Epithelial cell of proximal tubule (primary cell): ENCODE measurements around the gene MED12L. TPM values are rescaled to one million over a fixed set of nuclear protein-coding genes. Genes with fewer than 3 reads are reported as not detected.

Experiments
- DNase-seq: peaks from one replicate; pipeline ENCODE4 v3.0.0-alpha.2; 2011; ENCODE audit warnings: low read depth
- H3K4me3 ChIP-seq: 2 replicates; pipeline ENCODE4 v1.5.1; 2011; ENCODE audit warnings: low read depth, mild to moderate bottlenecking, low read length
- CTCF ChIP-seq: conservative IDR thresholded peaks from 2 replicates; pipeline ENCODE4 v1.5.1; 2012; ENCODE audit warnings: low read depth, mild to moderate bottlenecking, low read length
- total RNA-seq: library from RNA; depleted of rRNA; stranded (reverse); fragments of >200 nt; gene quantifications from 2 replicates; pipeline ENCODE4 v1.2.3, GENCODE V29; 2015

MED12L gene
- total RNA-seq, 1 donor from 2014 or later, result 0.12 TPM

- TF ChIP-seq CTCF, result no peak
- no peak for DNase-seq
- H3K4me3 ChIP-seq, result no peak overlapping the region
These were observed 16.0 kb downstream of the MED12L start for GRCh38 chr3:151101270-151101969.

- no peak for DNase-seq
- TF ChIP-seq CTCF, result no peak
- no peak overlapping the region for H3K4me3 ChIP-seq
These were observed 20.8 kb downstream of the MED12L start for GRCh38 chr3:151106311-151106710.

GRCh38 chr3:151107177-151107576 lies 21.7 kb downstream of the MED12L start:
- DNase-seq, result no peak
- no peak for TF ChIP-seq CTCF
- H3K4me3 ChIP-seq, result no peak overlapping the region

GRCh38 chr3:151107701-151108100 lies 22.2 kb downstream of the MED12L start:
- TF ChIP-seq CTCF, result no peak
- DNase-seq, result no peak
- H3K4me3 ChIP-seq, result no peak overlapping the region

GRCh38 chr3:151109286-151109800 lies 23.9 kb downstream of the MED12L start:
- no peak for DNase-seq
- H3K4me3 ChIP-seq, result no peak overlapping the region
- TF ChIP-seq CTCF, result no peak

GRCh38 chr3:151112731-151113130 lies 27.3 kb downstream of the MED12L start:
- no peak for DNase-seq
- no peak overlapping the region for H3K4me3 ChIP-seq
- no peak for TF ChIP-seq CTCF

GRCh38 chr3:151113343-151113742 lies 27.9 kb downstream of the MED12L start:
- H3K4me3 ChIP-seq, result no peak overlapping the region
- no peak for DNase-seq
- TF ChIP-seq CTCF, result no peak
